ENCODE data around the gene SSH2. TPM values are rescaled to one million over a fixed set of nuclear protein-coding genes. Genes with fewer than 3 reads are reported as not detected.

SSH2 gene
- total RNA-seq, 1 donor from 2014 or later, result 12.2 TPM

- Histone ChIP-seq H3F3A (ENCODE audit: low read depth) (peaks cover 29% of the 10 kb centered on the region), H2AFZ (replicated peaks) (peak overlapping the region; percentile 94), H3K9me3 (ENCODE audit: low read depth) (no peaks in the 10 kb centered on the region), H3K4me3 (peak overlapping the region; percentile 78), H3K4me2 (peak overlapping the region; percentile 93), H3K36me3 (no peaks in the 10 kb centered on the region), H3K79me2 (ENCODE audit: low read depth) (peaks cover 54% of the 10 kb centered on the region), H3K4me1 (peaks cover 17% of the 10 kb centered on the region), H3K27me3 (no peaks in the 10 kb centered on the region), H3K9ac (peak overlapping the region; percentile 4), H3K27ac (no peak overlapping the region), H4K20me1 (ENCODE audit: low read depth) (no peaks in the 10 kb centered on the region)
- peak; percentile 35 for DNase-seq (ENCODE audit: low spot score)
- Mint-ChIP-seq H3K9me3 (no peaks in the 10 kb centered on the region), H3K27me3 (ENCODE audit: insufficient read depth, low read depth) (no peaks in the 10 kb centered on the region), H3K27ac (peak overlapping the region; percentile 89), H3K4me3 (no peak overlapping the region), H3K4me1 (peaks cover 13% of the 10 kb centered on the region), H3K36me3 (no peaks in the 10 kb centered on the region)
- TF ChIP-seq CTCF (IDR thresholded peaks at IDR 0.05) (no peak), EZH2 (IDR thresholded peaks at IDR 0.05) (peak; percentile 3), EZH2phosphoT487 (IDR thresholded peaks at IDR 0.05) (no peak)
These were observed 959 bp downstream of the SSH2 start for GRCh38 chr17:29929006-29929532.

GRCh38 chr17:29927546-29927945, 2.5 kb downstream of the SSH2 start:
- no peaks in the 10 kb centered on the region for H3K9me3 Mint-ChIP-seq
- DNase-seq (ENCODE audit: low spot score), result no peak
- TF ChIP-seq EZH2 (IDR thresholded peaks at IDR 0.05), result no peak
- no peak for TF ChIP-seq CTCF (IDR thresholded peaks at IDR 0.05)
- TF ChIP-seq EZH2phosphoT487 (IDR thresholded peaks at IDR 0.05), result no peak
- Histone ChIP-seq H3K27ac (no peak overlapping the region), H3F3A (ENCODE audit: low read depth) (peaks cover 29% of the 10 kb centered on the region), H3K9me3 (ENCODE audit: low read depth) (no peaks in the 10 kb centered on the region), H3K4me2 (peak overlapping the region; percentile 93), H3K36me3 (no peaks in the 10 kb centered on the region), H3K4me1 (peaks cover 17% of the 10 kb centered on the region), H3K4me3 (no peak overlapping the region), H2AFZ (replicated peaks) (no peak overlapping the region), H3K27me3 (no peaks in the 10 kb centered on the region), H4K20me1 (ENCODE audit: low read depth) (no peaks in the 10 kb centered on the region), H3K9ac (no peak overlapping the region), H3K79me2 (ENCODE audit: low read depth) (peaks cover 66% of the 10 kb centered on the region)
- no peak overlapping the region for H3K27ac Mint-ChIP-seq
- H3K4me1 Mint-ChIP-seq, result peaks cover 13% of the 10 kb centered on the region
- H3K36me3 Mint-ChIP-seq, result no peaks in the 10 kb centered on the region
- H3K4me3 Mint-ChIP-seq, result peak overlapping the region; percentile 1
- H3K27me3 Mint-ChIP-seq (ENCODE audit: insufficient read depth, low read depth), result no peaks in the 10 kb centered on the region

- Histone ChIP-seq H3K27me3 (no peaks in the 10 kb centered on the region), H3K79me2 (ENCODE audit: low read depth) (peaks cover 83% of the 10 kb centered on the region), H3K36me3 (no peaks in the 10 kb centered on the region), H3K4me3 (no peak overlapping the region), H3K27ac (no peak overlapping the region), H3K9ac (no peak overlapping the region), H3F3A (ENCODE audit: low read depth) (peaks cover 9% of the 10 kb centered on the region), H4K20me1 (ENCODE audit: low read depth) (no peaks in the 10 kb centered on the region), H2AFZ (replicated peaks) (no peak overlapping the region), H3K4me2 (no peak overlapping the region), H3K9me3 (ENCODE audit: low read depth) (peaks cover 3% of the 10 kb centered on the region), H3K4me1 (peaks cover 7% of the 10 kb centered on the region)
- Mint-ChIP-seq H3K36me3 (no peaks in the 10 kb centered on the region), H3K27me3 (ENCODE audit: insufficient read depth, low read depth) (no peaks in the 10 kb centered on the region), H3K27ac (no peak overlapping the region), H3K9me3 (no peaks in the 10 kb centered on the region), H3K4me1 (peaks cover 13% of the 10 kb centered on the region), H3K4me3 (no peak overlapping the region)
- no peak for DNase-seq (ENCODE audit: low spot score)
- no peak for TF ChIP-seq CTCF (IDR thresholded peaks at IDR 0.05)
- no peak for TF ChIP-seq EZH2phosphoT487 (IDR thresholded peaks at IDR 0.05)
- no peak for TF ChIP-seq EZH2 (IDR thresholded peaks at IDR 0.05)
These were observed 5.2 kb downstream of the SSH2 start for GRCh38 chr17:29924786-29925185.

Data from neural progenitor cell (in vitro differentiated cells).